H1 (cell line): ENCODE results near the gene DDAH2. TPM values are rescaled to one million over a fixed set of nuclear protein-coding genes. Genes with fewer than 3 reads are reported as not detected.

ENCODE experiments used
- ATF3 ChIP-seq: IDR thresholded peaks from 2 replicates; pipeline ENCODE4 v1.6.1; 2011; ENCODE audit warnings: low read depth, mild to moderate bottlenecking, low read length; ENCODE audit not compliant: insufficient read depth
- CHD7 ChIP-seq: fragments of 300-600 bp; sonication (generic); IDR thresholded peaks from 2 replicates; pipeline ENCODE4 v1.7.1; 2012; ENCODE audit warnings: low read length, moderate library complexity, mild to moderate bottlenecking, inconsistent platforms; ENCODE audit not compliant: insufficient replicate concordance
- EZH2 ChIP-seq: fragments of 200-600 bp; sonication (generic); IDR thresholded peaks from 2 replicates; pipeline ENCODE4 v1.7.1; 2012; ENCODE audit warnings: low read depth, mild to moderate bottlenecking, moderate library complexity, low read length, inconsistent platforms; ENCODE audit not compliant: severe bottlenecking
- KDM1A ChIP-seq: fragments of 200-600, 300-600 bp; sonication (generic); IDR thresholded peaks from 2 replicates; pipeline ENCODE4 v1.7.1; 2016; ENCODE audit warnings: mild to moderate bottlenecking, low read length, borderline replicate concordance
- SP2 ChIP-seq: IDR thresholded peaks from 2 replicates; pipeline ENCODE4 v1.6.1; 2012; ENCODE audit warnings: mild to moderate bottlenecking, low read length, inconsistent platforms
- USF2 ChIP-seq: IDR thresholded peaks from 2 replicates; pipeline ENCODE4 v1.6.1; 2011; ENCODE audit warnings: low read length, improper control_type of control experiment
- YY1 ChIP-seq: IDR thresholded peaks from 2 replicates; pipeline ENCODE4 v1.6.1; 2011; ENCODE audit warnings: low read depth, mild to moderate bottlenecking, low read length
- polyA plus RNA-seq, 7 experiments: library from polyadenylated mRNA; depleted of rRNA in 3 of 7; stranded (reverse) in 5 of 7; unstranded in 2 of 7; fragments of >200 nt in 5 of 7; fragments of 200-250 nt in 2 of 7; gene quantifications; 1 replicate in 5 of 7; 2 replicates in 1 of 7; 4 replicates in 1 of 7; pipeline versions ENCODE4 v1.2.1 to v1.2.3, GENCODE V29; 2011 to 2013; ENCODE audit warnings: missing spikeins in 2 of 7, mixed read lengths in 2 of 7
- total RNA-seq: library from RNA; stranded (reverse); fragmentation: NEBNext Ultra II Directional; extraction: Animal tissue kit (Norgen Biotek cat#: 25700); gene quantifications from 2 replicates; pipeline ENCODE4 v1.2.1, GENCODE V29; 2021

DDAH2 gene
- total and polyA plus RNA-seq, 2 of the 8 experiments (the other 6 are each of a cell fraction or from before 2014, with no cell fraction given): 53.3 to 73.5 TPM

GRCh38 chr6:31775184-31775583, 46.1 kb upstream of the DDAH2 start (continued):
- TF ChIP-seq CHD7 (no peak), SP2 (no peak), USF2 (no peak), EZH2 (no peak), YY1 (no peak), ATF3 (no peak), KDM1A (no peak)
